ENCODE results near the gene M1AP. TPM values are rescaled to one million over a fixed set of nuclear protein-coding genes. Genes with fewer than 3 reads are reported as not detected.
"Not testable (repeated sequence)": the region's sequence is repeated elsewhere in the genome, so short reads cannot be mapped to it uniquely, and the experiment has no call there.

M1AP gene
- total and polyA plus RNA-seq, 4 donors = 0.77 to 1.2 (median 0.88) TPM

- Histone ChIP-seq H3K9ac (ENCODE audit: insufficient read depth in 1 of 2, low read length in 2 of 2) (no peak overlapping the region), H3K36me3 (ENCODE audit: control insufficient read depth in 4 of 4, insufficient read depth in 4 of 4, low read length in 4 of 4) (no peaks in the 10 kb centered on the region), H3K27me3 (ENCODE audit: control insufficient read depth in 3 of 3, insufficient read depth in 3 of 3, low read length in 2 of 3) (peaks cover 0 to 3% (median 0%) of the 10 kb centered on the region in 3 donors), H3K27ac (ENCODE audit: low read depth in 1 of 2, low read length in 1 of 2) (peak overlapping the region in 1 of 2 donors; percentile 11), H3K4me3 (no peak overlapping the region), H3K4me1 (ENCODE audit: control insufficient read depth in 5 of 5, insufficient read depth in 5 of 5, low read length in 5 of 5) (no peaks in the 10 kb centered on the region), H3K9me3 (ENCODE audit: control insufficient read depth in 4 of 4, insufficient read depth in 3 of 4, low read length in 3 of 4) (no peaks in the 10 kb centered on the region)
- DNase-seq (no peak), ATAC-seq (ENCODE audit: insufficient read depth, low FRiP score) (peak; percentile 47)
- 80 to 91% methylated on average over 3 of the region's 3 CpGs for WGBS, 2 donors
- no peak for TF ChIP-seq CTCF (IDR thresholded peaks at IDR 0.05; ENCODE audit: control extremely low read depth, extremely low read depth)
These were observed 15.8 kb downstream of the M1AP start for GRCh38 chr2:74632209-74632938.

GRCh38 chr2:74630454-74630853 is 17.7 kb downstream of the M1AP start:
- H3K9me3 ChIP-seq (ENCODE audit: control insufficient read depth in 4 of 4, insufficient read depth in 3 of 4, low read length in 3 of 4); ATAC-seq (ENCODE audit: insufficient read depth, low FRiP score); H3K9ac ChIP-seq (ENCODE audit: insufficient read depth in 1 of 2, low read length in 2 of 2); H3K27me3 ChIP-seq (ENCODE audit: control insufficient read depth in 3 of 3, insufficient read depth in 3 of 3, low read length in 2 of 3); H3K4me3 ChIP-seq; DNase-seq; H3K4me1 ChIP-seq (ENCODE audit: control insufficient read depth in 5 of 5, insufficient read depth in 5 of 5, low read length in 5 of 5); H3K27ac ChIP-seq (ENCODE audit: low read depth in 1 of 2, low read length in 1 of 2); H3K36me3 ChIP-seq (ENCODE audit: control insufficient read depth in 4 of 4, insufficient read depth in 4 of 4, low read length in 4 of 4): not testable (repeated sequence)
- 95 to 96% methylated on average over 3 of the region's 3 CpGs for WGBS, 2 donors

GRCh38 chr2:74628538-74629105 is 19.5 kb downstream of the M1AP start:
- ATAC-seq (ENCODE audit: insufficient read depth, low FRiP score) (no peak), DNase-seq (no peak)
- H3K9me3 ChIP-seq (ENCODE audit: control insufficient read depth in 4 of 4, insufficient read depth in 3 of 4, low read length in 3 of 4) = no peaks in the 10 kb centered on the region
- no peaks in the 10 kb centered on the region for H3K27me3 ChIP-seq (ENCODE audit: control insufficient read depth in 3 of 3, insufficient read depth in 3 of 3, low read length in 2 of 3)
- 62 to 80% methylated on average over 3 of the region's 3 CpGs for WGBS, 2 donors
- no peak for TF ChIP-seq CTCF (IDR thresholded peaks at IDR 0.05; ENCODE audit: control extremely low read depth, extremely low read depth)
- no peak overlapping the region for H3K9ac ChIP-seq (ENCODE audit: insufficient read depth in 1 of 2, low read length in 2 of 2)
- no peak overlapping the region for H3K4me3 ChIP-seq
- H3K27ac ChIP-seq (ENCODE audit: low read depth in 1 of 2, low read length in 1 of 2) = no peak overlapping the region
- H3K36me3 ChIP-seq (ENCODE audit: control insufficient read depth in 4 of 4, insufficient read depth in 4 of 4, low read length in 4 of 4) = no peaks in the 10 kb centered on the region
- H3K4me1 ChIP-seq (ENCODE audit: control insufficient read depth in 5 of 5, insufficient read depth in 5 of 5, low read length in 5 of 5) = no peaks in the 10 kb centered on the region

- H3K9me3 ChIP-seq (ENCODE audit: control insufficient read depth in 4 of 4, insufficient read depth in 3 of 4, low read length in 3 of 4) = no peaks in the 10 kb centered on the region
- H3K27ac ChIP-seq (ENCODE audit: low read depth in 1 of 2, low read length in 1 of 2) = no peak overlapping the region
- ATAC-seq (ENCODE audit: insufficient read depth, low FRiP score) (no peak), DNase-seq (no peak)
- H3K4me3 ChIP-seq = no peak overlapping the region
- no peak for TF ChIP-seq CTCF (IDR thresholded peaks at IDR 0.05; ENCODE audit: control extremely low read depth, extremely low read depth)
- no peaks in the 10 kb centered on the region for H3K27me3 ChIP-seq (ENCODE audit: control insufficient read depth in 3 of 3, insufficient read depth in 3 of 3, low read length in 2 of 3)
- H3K9ac ChIP-seq (ENCODE audit: insufficient read depth in 1 of 2, low read length in 2 of 2) = no peak overlapping the region
- H3K4me1 ChIP-seq (ENCODE audit: control insufficient read depth in 5 of 5, insufficient read depth in 5 of 5, low read length in 5 of 5) = no peaks in the 10 kb centered on the region
- H3K36me3 ChIP-seq (ENCODE audit: control insufficient read depth in 4 of 4, insufficient read depth in 4 of 4, low read length in 4 of 4) = no peaks in the 10 kb centered on the region
- WGBS, 2 donors = 85 to 92% methylated on average over 5 of the region's 5 CpGs
These were observed 22.3 kb downstream of the M1AP start for GRCh38 chr2:74625658-74626425.

Data from lung (tissue), 12 donors.